Transverse colon (tissue), 4 donors: ENCODE results near the gene SLC26A5.

Experiments used
- EP300 ChIP-seq: sonication (generic); formaldehyde crosslinking; IDR thresholded peaks from one replicate; pipeline ENCODE4 v1.6.1; 2017; ENCODE audit warnings: antibody characterized with exemption, low read depth
- POLR2AphosphoS5 ChIP-seq, 3 donors: sonication (generic); formaldehyde crosslinking; IDR thresholded peaks; one replicate each; pipeline ENCODE4 v1.6.1; 2016; ENCODE audit warnings: antibody characterized with exemption in 3 of 3
- TF ChIP-seq, protein P1 (sequence below), 5 experiments: fragments of 200-600 bp in 3 of 5; fragments of 450-650 bp in 2 of 5; sonication (generic) in 3 of 5; IDR thresholded peaks; 1 replicate in 2 of 5; 2 replicates in 3 of 5; pipeline ENCODE4 v1.5.1; 2016 to 2017; ENCODE audit warnings: antibody characterized with exemption in 5 of 5, inconsistent platforms in 3 of 5, mild to moderate bottlenecking in 2 of 5, moderate library complexity in 1 of 5

DNA sequence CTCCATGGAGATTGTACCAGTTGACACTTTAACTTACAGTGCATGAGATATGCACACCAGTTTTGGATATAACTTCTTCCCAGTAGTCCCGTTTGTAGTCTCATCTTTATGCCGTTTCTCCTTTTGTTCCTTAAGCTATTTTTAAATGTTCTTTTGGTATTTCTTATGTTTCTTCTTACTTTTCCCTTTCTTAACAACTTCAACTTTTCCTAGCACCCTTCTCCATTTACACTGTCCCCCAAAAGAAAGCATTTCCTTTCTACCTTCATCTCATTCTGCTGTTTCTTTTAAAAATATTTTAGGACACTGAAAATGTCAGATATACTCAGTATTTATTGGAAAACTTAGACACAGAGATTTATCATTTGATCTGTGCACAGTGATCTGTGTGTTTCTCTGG is 97.0 kb downstream of the SLC26A5 start:
- TF ChIP-seq, protein P1, sequence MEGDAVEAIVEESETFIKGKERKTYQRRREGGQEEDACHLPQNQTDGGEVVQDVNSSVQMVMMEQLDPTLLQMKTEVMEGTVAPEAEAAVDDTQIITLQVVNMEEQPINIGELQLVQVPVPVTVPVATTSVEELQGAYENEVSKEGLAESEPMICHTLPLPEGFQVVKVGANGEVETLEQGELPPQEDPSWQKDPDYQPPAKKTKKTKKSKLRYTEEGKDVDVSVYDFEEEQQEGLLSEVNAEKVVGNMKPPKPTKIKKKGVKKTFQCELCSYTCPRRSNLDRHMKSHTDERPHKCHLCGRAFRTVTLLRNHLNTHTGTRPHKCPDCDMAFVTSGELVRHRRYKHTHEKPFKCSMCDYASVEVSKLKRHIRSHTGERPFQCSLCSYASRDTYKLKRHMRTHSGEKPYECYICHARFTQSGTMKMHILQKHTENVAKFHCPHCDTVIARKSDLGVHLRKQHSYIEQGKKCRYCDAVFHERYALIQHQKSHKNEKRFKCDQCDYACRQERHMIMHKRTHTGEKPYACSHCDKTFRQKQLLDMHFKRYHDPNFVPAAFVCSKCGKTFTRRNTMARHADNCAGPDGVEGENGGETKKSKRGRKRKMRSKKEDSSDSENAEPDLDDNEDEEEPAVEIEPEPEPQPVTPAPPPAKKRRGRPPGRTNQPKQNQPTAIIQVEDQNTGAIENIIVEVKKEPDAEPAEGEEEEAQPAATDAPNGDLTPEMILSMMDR (IDR thresholded peaks at IDR 0.05) = no peak
- no peak for TF ChIP-seq POLR2AphosphoS5 (IDR thresholded peaks at IDR 0.05)
- TF ChIP-seq EP300 = no peak
